GM18517 (cell line): Measurements from ENCODE around the gene NT5DC1.
A peak's percentile ranks its signal among the peaks of the same experiment; 100 is the strongest.
"Not testable (repeated sequence)": the region's sequence is repeated elsewhere in the genome, so short reads cannot be mapped to it uniquely, and the experiment has no call there.

Experiments
- ATAC-seq: cut with Tn5 transposase; IDR thresholded peaks from one replicate; pipeline ENCODE4 v1.9.1; 2021; ENCODE audit warnings: mild to moderate bottlenecking, moderate library complexity; ENCODE audit not compliant: unreplicated experiment

NT5DC1 gene

DNA sequence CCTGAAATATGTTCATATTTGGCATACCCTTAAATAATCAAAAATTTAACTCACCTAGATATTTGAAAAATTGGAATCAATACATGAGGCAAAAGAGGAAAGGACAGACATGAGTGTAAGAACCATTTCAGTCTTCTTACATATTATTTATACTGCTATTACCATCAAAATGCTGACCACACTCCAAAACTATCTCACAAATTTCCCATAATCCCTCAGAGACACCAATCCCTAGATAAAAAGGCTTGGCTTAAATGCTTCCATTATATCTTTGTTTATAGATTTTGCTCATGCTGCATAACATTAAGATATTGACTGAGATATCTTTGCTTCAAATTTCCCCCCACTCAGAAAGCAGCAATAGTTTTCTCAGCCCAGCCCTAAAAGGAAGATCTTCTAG is 11.7 kb upstream of the NT5DC1 start:
- ATAC-seq: no peak

DNA sequence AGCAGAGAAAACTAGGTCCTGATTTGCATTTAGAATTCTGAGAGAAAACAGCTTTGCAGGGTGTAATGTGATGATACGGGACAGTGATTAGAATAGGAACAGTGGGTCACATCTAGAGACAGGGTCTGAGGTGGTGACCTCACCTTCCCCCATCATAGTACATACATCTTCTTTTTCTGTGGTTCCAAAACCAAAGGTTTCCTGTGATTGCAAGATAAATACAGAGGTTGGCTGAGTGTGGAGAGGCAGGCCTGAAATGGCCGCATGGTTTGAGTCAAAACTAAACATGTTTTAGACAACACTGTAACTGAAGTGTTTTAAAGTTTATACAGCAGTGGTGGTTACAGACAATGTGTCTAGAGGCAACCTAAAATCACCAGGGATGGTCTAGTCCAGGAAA is 10.4 kb upstream of the NT5DC1 start:
- ATAC-seq: peak; percentile 54

DNA sequence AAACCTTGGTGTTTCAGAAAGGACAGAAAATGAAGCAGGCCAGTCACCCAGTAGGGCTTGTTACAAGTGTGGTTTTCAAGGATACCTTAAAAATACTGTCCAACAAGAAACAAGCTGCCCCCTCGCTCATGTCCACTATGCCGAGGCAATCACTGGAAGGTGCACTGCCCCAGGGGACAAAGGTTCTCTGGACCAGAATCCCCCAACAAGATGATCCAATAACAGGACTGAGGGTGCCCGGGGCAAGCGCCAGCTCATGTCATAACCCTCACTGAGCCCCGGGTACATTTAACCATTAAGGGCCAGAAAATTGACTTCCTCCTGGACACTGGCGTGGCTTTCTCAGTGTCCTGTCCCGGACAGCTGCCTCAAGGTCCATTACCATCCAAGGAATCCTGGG is 6.6 kb upstream of the NT5DC1 start:
- ATAC-seq: no peak

DNA sequence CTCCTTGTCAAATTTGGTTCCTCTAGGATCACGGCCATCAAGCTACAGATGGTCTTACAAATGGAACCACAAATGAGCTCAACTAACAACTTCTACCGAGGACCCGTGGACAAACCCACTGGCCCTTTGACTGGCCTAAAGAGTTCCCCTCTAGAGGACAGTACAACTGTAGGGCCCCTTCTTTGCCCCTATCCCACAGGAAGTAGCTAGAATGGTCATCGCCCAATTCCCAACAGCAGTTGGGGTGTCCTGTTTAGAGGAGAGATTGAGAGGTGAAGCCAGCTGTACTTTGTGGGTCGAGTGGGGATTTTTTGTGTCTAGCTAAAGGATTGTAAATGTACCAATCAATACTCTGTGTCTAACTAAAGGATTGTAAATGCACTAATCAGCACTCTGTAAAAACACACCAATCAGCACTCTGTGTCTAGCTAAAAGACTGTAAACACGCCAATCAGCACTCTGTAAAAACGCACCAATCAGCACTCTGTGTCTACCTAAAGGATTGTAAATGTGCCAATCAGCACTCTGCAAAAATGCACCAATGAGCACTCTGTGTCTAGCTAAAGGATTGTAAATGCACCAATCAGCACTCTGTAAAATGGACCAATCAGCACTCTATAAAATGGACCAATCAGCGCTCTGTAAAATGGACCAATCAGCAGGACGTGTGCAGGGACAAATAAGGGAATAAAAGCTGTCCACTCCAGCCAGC is 4.4 kb upstream of the NT5DC1 start:
- ATAC-seq: not testable (repeated sequence)

DNA sequence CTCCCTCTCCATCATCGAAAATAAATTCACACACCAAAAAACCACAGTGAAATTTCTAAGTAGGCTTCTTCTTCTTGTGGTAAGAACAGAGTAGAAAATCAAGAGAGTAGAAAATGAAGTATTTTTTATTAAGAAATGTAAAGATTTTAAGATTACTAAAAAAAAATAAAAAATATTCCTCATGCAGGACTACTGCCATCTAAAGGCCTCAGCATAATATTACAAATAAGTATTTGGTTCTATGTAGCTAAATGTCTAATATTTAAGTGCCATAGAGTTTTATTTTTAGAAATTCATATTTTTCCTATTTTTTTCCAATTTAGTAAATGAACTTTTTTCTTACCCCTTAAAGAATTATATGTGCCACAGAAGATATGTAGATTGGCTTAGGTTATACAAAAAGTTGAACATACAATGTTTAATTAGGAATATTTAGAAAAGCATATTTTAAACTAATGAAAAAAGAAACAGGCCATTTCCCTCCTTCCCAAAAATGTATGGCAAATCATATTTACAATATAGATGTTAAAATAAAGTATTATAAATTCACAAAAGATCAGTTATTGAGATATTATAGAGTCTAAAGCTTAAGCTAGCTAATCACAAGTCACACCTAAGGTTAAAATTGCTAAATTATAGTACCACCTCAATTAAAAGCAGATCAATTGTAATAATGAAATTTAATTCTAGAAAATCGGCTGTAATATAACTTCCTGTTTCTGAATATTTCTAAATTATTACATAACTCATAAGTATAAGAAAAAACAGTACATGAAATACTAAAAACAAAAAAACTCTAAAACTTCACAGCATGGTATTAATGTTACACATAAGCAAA is 3.5 kb upstream of the NT5DC1 start:
- no peak for ATAC-seq

DNA sequence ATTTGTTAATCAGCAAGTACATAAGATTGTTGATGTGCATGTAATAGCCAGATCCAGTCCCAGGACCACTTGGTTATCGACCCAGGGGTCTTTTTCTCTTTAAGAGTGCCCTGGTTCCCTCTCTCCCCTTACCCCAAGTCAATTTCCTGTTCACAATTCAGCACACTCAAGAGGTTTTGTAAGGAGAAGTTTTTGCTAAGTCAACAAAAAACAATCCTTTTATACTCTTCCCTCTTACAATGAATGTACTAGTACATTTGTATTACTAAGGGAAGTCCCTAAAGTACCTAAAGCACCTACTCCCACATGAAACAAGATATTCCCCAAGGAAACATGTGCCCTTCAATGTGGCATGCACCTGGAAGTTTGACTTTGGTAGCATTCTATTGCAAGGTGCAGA is 1.6 kb upstream of the NT5DC1 start:
- no peak for ATAC-seq

DNA sequence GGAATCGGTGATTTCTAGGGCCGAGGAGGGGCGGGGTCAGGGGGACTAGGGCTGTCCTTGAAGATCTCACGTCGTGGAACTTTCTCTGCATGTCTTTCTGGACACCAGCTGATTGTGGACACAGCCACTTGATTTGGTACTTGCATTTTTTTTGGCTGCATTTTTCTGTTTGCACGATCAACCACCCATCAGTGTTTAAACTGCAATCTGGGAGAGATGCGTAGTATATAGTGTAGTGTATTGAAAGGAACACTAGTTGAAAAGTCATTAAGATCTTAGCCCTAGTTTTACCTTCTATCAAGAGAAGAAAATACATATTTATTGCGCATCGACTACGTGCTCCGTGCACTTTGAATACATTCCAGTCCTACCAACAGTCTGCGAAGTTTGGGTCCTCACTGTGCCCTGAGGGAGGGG is 657 bp downstream of the NT5DC1 start:
- ATAC-seq: no peak

DNA sequence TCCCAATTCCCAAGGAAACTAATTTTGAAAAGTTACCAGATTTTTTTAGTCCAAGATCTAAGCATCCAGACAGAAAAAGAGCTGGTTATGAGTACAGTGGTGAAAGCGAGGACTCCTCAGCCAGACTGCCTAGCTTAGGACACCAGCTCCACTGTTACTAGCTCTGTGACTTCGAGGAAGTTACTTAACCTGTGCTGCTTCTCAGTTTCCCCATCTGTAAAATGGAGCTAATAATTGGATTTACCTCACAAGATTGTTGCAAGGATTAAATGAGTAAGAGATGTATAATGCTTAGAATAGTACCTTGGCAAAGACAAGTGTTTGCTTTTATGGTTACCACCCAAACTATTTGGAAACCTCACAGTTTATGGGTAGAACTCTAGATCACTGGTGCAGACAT is 1.1 kb downstream of the NT5DC1 start:
- ATAC-seq: no peak

DNA sequence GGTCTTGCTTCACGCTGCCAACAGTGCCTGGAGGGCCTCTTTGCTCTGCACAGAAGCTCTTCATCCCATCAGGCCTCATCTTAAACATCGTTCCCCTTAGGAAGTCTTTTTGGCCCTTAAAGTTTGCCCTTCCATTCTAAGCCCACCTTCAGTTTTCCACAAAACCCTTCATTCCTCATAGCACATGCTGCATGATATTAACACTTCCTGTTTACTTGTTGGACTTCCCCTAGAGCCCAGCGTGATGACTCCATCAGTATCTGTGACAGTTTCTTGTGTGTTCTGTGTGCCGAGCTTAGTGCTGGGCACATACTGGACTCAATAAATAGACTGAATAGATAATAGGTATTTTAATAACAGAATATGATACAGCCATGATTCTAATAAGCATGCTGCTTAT is 2.2 kb downstream of the NT5DC1 start:
- no peak for ATAC-seq

DNA sequence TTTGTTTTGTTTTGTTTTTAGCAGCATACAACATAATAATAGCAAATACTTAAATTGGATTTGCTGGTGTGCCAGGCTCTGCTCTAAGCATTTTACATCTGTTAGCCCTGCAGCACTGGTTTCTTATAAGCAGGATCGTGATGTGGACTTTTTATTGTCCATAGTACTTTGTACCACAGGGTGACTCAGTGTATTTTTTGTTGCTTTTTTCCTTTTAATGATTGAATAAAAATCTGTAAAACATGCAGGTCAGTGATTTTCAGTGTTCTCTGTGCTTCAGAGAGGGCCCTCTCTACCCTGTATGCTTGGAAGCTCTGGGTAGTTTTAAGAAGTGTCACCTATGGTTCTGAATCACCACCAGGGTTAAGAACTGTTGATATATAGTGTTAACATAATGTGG is 4.0 kb downstream of the NT5DC1 start:
- ATAC-seq: no peak

DNA sequence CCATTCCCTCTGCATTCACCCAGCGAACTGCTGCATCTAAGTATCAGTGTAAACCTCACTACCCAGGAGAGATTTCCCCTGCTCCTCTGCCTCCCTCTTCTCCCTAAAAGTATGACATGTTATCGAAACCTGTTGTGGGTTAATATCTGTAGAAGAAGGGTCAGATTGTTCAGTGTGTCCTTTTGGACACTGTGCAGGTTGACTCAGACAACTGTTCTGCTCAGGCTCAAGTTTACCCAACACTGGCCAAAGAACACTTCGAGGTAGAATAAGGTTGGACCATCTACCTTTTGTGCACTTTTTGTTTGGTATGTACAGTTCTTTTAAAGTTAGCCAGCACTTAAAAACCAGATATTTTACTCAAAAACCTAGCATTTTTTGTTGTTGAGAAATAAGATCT is 4.6 kb downstream of the NT5DC1 start:
- no peak for ATAC-seq

DNA sequence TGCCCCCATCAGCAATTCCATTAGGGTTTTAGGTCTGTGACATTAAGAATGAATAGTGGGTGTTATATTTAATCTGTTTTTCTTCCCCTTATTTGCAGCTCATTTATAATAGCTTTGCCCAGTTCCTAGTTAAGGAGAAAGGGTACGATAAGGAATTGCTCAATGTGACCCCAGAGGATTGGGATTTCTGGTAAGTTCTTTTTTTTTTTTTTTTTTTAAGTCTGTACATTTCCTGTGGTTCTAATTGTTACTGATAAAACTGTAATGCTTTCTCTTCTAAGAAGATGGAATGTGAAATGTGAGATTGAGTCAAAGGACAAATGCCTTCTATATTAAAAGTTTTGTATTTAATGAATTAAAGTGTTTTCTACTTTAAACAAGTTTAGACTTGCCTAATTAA is 5.5 kb downstream of the NT5DC1 start:
- no peak for ATAC-seq

DNA sequence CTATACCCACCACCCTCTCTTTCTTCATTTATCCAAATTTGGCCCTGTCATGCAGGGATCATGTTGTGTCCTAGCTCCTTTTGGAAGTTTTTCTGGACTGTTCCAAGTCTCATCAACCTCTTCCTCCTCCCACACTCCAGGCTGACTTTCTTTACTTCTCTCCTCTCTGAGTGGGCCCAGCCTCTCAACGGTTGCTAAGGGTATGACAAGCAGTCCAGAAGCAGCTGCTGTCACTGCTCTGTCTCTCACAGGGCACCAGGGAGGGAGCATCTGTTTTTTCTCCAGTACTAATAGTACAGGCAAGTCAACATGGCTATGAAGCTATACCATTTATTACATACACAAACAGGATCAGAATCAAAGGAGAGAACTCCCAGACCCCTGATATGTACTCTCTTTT is 8.2 kb downstream of the NT5DC1 start:
- no peak for ATAC-seq

DNA sequence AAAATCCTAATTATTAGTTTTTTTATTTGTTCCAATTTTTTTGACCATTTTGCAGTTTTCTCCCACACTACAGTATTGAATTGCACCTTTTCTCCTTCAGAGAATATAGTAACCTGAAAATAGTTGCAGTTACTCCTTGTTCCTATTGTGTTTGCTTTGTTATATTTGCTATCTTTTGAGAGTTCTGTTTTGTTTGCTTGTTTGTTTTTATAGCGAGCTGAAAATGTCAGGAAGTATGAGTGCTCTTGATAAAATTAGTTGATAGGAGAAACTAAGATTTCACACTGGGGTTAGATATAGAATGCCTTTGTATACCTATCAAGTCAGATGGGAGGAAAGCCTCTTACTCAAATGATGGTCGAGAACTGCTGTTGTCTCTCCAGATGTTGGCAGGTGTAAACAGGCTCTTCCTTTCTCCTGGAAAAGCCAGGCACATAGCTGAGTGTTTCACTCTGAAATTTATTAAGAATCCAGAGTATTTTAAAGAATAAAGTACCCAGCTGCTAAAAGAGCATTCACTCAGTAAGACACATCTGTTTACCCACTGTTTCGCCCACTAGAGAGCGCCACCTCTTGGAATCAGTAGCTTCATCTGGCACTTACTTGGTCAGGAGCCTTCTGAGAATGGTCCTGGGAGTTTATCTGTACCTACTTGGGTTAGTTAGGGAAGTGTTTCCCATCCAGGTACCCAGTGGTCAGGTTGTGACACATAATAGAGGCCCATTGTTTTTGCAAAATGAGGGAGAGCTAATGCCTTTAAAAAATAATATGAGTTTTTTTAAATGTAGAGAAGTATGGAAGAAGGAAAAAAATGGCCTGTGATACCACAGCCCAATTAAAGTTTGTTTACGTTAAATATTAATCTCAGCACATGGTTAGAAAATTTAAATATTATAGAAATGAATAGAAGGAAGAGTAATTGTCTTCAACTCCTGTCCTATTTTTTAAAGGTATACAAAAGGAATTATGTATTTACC is 11.2 kb downstream of the NT5DC1 start:
- peak; percentile 75 for ATAC-seq

DNA sequence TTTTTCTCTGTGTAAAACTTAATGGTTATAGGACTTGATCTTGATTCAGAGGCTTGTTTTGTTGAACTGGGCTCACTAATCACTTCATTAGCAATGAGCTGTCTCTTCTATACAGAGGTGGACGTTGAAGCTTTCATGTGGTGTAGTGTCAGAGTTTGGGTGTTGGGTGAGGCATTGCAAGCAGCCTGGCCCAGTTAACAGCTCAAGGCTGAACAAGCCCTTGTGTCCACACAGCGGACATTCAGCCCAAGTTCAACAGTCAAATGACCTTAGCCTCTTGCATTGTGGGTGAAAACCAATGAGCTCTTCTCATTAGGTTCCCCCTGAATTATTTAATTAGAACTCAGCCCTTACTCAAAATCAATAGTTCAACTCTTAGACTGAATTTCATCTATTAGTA is 12.7 kb downstream of the NT5DC1 start:
- ATAC-seq: no peak

DNA sequence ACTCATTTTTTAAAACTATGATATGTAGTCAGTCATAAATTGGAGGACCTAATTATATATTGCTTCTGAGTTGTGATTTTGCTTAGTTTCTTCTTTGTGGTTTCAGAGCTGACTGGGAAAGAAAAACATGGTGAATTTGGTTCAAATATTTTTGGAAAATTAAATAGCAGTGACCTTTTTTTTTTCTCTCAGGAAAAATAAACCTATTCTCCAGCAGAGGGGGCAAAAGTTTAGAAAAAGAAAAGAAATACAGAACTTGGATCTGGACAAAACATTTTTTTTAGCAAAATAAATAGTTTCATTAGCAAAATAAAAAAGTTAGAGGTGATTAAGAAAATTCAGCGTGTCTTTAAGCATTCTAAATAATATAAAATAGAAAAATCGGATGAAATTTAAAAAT is 15.1 kb downstream of the NT5DC1 start:
- no peak for ATAC-seq

DNA sequence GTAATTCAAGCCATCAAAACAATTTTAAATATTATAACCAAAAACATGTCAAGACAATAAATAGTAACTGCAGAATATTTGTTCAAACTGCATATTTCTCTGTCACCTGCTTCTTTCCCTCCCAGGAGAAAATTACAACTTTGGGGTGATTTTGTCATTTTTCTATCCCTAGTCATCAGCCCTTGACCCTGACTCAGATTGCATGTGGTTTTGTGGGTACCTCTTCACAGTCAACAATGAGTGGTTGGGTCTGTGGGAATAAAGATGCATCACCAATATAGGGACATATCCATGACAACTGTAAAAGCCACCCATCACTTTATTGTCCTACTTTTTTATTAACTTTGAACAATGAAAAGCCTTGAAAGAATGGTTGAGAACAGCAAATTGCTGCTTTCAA is 18.0 kb downstream of the NT5DC1 start:
- no peak for ATAC-seq

DNA sequence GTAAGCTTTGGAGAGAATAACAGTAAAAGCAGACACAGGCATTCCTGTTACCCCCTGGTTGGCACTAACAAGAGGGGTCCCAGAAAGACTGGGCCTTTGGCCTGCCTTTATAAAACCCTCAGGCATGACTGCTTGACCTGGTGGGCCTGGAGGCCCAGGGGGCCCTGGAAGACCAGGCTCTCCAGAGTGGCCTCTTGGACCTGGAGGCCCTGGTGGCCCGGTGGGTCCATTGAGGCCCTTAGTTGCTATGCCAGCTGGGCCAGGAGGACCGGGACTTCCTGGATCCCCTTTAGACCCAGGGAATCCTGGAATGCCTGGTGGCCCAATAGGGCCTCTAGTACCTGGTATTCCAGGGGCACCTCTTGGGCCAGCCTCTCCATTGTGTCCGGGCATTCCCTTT is 19.8 kb downstream of the NT5DC1 start:
- ATAC-seq: no peak

DNA sequence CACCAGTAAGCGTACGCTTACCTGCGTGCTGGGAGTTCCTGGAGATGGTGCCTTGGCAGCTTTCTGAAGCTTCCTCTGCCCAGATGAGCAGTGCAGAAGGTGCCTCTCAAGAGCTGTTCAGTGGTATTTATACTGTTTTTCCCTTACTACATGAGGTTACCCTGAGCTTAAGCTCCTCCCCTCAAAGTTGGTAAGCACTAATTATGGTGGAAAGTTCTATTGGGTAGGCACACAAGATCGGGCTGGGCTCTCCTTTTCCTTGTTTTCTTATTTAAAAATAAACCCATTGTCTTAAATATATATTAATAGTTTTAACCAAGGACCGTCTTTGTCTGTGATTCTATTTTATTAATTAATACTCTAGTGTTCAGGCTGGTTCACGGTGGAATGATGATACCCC is 25.4 kb downstream of the NT5DC1 start, which contains the start of gene COL10A1:
Gene COL10A1 (minus strand): TSS at position 101 of the 400 bp plus-strand sequence. CDS start 640 bp downstream, outside the sequence.
- ATAC-seq: no peak

DNA sequence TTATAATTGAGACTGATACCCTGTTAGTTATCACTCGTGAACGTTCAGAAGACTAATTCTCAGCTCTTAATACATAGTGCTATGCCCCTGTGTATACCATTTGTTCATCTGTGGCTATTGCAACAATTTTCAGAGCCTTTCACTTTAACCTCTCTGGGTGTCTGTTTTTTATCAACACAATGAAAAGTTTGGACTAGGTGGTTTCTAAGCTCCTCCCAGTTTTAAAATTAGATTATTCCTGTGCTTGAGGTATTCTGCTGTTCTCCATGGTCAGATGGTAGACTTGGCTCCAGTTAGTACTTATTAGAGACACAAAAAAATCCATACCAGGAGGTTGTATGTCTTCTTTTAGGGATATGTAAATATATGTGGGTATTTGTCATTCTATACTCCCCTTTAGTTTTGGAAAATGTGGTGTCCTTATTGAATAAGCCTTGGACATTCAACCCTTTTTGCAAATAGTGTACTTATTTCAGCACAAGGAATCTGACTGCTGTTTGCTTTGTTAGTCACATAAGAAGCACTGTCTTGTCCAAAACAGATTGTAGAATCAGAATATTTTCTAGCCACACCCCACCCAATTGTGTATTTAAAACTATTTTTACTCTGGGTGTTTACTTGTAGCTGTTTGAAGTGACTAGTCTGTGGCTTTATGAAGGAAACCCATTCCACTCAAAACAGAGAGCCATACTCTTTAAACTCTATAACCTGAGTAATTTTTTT is 27.3 kb downstream of the NT5DC1 start:
- no peak for ATAC-seq

DNA sequence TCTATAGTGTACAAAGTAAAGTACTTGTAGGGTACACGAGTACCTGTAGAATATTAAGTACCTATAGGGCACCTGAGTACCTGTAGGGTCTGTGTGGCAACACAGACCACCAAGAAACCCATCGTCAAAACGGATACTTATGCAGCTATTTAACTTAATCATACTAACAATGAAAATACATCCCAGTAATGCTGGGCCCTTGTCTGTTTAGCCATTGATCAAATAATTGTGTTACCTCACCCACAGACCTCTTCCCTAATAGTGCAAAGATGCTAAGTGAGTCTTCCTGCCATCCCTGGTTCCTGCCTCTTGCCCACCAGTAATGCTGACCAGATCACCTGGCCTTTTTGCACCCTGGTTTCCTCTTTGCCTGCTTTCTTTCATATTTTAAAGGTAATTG is 32.8 kb downstream of the NT5DC1 start:
- no peak for ATAC-seq
